COLO668 (cell line): ENCODE results near the gene REC114.
A peak's percentile ranks its signal among the peaks of the same experiment; 100 is the strongest.
"Not testable (repeated sequence)": the region's sequence is repeated elsewhere in the genome, so short reads cannot be mapped to it uniquely, and the experiment has no call there.

Source experiments
- DNase-seq: peaks from one replicate; lab custom pipeline; 2025; ENCODE audit not compliant: unreplicated experiment; lab: John Stamatoyannopoulos, UW

REC114 gene

GRCh38 chr15:73573037-73573436 lies 130.1 kb downstream of the REC114 start:
- no peak for DNase-seq

GRCh38 chr15:73573572-73573971 lies 130.6 kb downstream of the REC114 start:
- DNase-seq, result peak; percentile 21

- DNase-seq, result no peak
These were observed 132.8 kb downstream of the REC114 start for GRCh38 chr15:73575636-73576247.

- not testable (repeated sequence) for DNase-seq
These were observed 134.6 kb downstream of the REC114 start for GRCh38 chr15:73577593-73577992.

- DNase-seq, result no peak
These were observed 135.1 kb downstream of the REC114 start for GRCh38 chr15:73578026-73578425.

GRCh38 chr15:73582851-73583379 lies 140.0 kb downstream of the REC114 start:
- no peak for DNase-seq

- no peak for DNase-seq
These were observed 140.6 kb downstream of the REC114 start for GRCh38 chr15:73583544-73583943.

GRCh38 chr15:73584699-73585420 lies 141.9 kb downstream of the REC114 start:
- DNase-seq, result no peak

- no peak for DNase-seq
These were observed 143.1 kb downstream of the REC114 start for GRCh38 chr15:73585871-73586654.

- DNase-seq, result no peak
These were observed 146.8 kb downstream of the REC114 start for GRCh38 chr15:73589766-73590165.

GRCh38 chr15:73590263-73590662 lies 147.3 kb downstream of the REC114 start:
- no peak for DNase-seq

- no peak for DNase-seq
These were observed 150.5 kb downstream of the REC114 start for GRCh38 chr15:73593304-73594074.

- no peak for DNase-seq
These were observed 151.1 kb downstream of the REC114 start for GRCh38 chr15:73594109-73594508.

GRCh38 chr15:73596174-73596573 lies 153.2 kb downstream of the REC114 start:
- no peak for DNase-seq

GRCh38 chr15:73597036-73597638 lies 154.2 kb downstream of the REC114 start:
- no peak for DNase-seq

- no peak for DNase-seq
These were observed 155.7 kb downstream of the REC114 start for GRCh38 chr15:73598530-73599160.

- no peak for DNase-seq
These were observed 157.0 kb downstream of the REC114 start for GRCh38 chr15:73599934-73600333.

GRCh38 chr15:73600413-73601335 lies 157.7 kb downstream of the REC114 start:
- no peak for DNase-seq
